ENCODE data around the gene P3H2.
"Not testable (repeated sequence)": the region's sequence is repeated elsewhere in the genome, so short reads cannot be mapped to it uniquely, and the experiment has no call there.

Gene P3H2

DNA sequence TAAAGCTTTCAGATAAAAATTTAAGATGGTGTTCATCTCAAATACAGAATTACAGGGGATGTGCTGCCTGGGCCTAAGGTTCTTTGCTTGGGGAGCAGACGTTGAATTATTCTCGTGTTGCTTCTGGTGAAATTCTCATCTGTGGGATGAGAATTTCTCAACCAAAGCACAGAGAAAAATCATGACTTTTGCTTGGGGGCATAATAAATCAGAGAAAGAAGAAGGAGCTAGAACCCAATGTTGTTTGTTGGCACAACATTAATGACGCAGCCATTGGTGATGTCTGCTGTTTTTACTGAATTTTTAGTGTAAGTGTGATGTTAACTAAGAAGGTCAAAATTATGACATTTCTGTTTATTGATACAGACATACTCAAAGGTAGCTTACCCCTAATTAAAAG lies 35.7 kb downstream of the P3H2 start:
- no peak for DNase-seq

- DNase-seq = no peak
Observed at GRCh38 chr3:190083635-190084034, 37.1 kb downstream of the P3H2 start.

DNA sequence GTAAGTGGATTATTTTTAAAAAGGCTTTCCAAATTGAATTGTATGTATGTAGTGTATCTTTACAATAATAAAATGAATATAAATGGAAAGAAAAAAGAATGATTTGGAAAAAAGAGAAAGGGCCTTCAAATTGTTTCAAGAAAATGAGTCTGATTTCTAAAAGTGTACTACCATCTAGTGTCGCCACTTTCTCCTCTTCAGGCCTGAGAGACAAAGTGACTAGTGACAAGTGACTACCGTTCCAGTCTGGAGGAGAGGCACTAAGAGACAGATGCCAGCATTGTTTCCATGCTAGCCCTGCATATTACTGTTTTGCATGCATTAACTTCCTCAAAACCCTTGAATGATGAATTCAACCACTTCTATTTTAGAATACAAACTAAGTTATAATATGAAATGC lies 39.3 kb downstream of the P3H2 start:
- DNase-seq = no peak

GRCh38 chr3:190079173-190079572 lies 41.5 kb downstream of the P3H2 start:
- DNase-seq = not testable (repeated sequence)

GRCh38 chr3:190077395-190078045 lies 43.2 kb downstream of the P3H2 start:
- DNase-seq = no peak

DNA sequence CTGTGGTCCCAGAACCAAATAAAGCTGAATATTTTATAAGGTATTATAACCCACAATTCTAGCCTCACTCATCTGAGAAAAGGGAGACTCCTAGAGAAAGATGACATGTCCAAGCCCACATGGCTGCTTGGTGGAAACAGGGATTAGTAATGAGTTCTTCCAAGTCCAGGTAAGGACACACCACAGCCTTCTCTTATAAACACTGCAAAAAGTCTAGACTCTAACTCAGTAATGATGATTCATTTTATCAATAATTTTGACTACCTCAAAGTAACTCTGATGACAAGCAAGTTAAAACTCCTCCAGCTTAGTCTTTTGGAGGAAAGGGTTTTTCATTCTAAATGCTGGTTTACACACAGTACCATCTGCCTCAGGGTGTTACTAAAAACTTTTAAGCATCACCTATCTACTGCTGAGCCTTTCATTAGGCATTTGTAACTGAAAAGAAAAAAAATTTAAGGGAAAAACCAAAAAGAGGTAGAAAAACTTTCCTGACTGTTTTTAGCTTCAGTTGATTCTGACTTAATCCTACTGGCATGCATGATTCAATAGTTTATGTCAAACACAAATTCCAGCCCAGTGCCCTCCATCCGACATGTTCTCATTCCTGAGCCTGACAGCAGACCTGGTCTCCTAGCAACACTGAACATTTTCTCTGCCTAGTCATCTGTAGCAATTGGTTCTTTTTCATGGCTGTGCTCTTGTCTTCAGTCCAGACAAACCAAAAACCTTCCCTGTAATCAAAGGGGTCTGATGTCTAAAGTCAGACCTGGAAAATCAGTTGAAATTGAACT lies 43.9 kb downstream of the P3H2 start:
- no peak for DNase-seq

GRCh38 chr3:190076136-190076535 lies 44.6 kb downstream of the P3H2 start:
- DNase-seq = no peak

- no peak for DNase-seq
Observed at GRCh38 chr3:190074817-190075216, 45.9 kb downstream of the P3H2 start.

GRCh38 chr3:190073264-190074008 lies 47.3 kb downstream of the P3H2 start:
- DNase-seq = no peak

DNA sequence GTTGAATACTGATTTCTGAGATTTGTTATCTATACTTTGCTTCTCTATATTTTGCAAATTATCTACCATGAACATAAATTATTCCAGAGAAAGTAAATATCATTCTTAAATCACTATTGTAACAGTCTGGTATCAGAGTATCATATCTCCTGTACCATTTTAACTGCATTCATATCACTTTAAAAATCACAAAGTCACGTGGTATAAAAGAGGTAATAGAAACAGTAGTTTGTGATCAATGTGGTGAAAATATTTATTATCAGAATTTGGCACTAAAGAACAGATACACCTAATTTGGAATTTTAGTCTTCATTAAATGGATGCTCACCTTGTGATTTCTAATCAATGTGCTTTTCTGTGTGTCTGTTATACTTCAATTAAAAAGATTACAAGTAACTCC lies 47.8 kb downstream of the P3H2 start:
- no peak for DNase-seq

DNA sequence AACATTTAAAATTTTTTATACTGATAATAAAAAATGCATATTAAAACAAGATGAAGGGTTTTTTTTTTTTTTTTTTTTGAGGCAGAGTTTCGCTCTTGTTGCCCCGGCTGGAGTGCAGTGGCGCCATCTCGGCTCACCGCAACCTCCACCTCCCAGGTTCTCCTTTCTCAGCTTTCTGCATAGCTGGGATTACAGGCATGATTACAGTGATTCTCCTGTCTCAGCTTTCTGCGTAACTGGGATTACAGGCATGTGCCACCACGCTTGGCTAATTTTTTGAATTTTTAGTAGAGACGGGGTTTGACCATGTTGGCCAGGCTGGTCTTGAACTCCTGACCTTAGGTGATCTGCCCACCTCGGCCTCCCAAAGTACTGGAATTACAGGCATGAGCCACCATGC lies 48.8 kb downstream of the P3H2 start:
- not testable (repeated sequence) for DNase-seq

DNA sequence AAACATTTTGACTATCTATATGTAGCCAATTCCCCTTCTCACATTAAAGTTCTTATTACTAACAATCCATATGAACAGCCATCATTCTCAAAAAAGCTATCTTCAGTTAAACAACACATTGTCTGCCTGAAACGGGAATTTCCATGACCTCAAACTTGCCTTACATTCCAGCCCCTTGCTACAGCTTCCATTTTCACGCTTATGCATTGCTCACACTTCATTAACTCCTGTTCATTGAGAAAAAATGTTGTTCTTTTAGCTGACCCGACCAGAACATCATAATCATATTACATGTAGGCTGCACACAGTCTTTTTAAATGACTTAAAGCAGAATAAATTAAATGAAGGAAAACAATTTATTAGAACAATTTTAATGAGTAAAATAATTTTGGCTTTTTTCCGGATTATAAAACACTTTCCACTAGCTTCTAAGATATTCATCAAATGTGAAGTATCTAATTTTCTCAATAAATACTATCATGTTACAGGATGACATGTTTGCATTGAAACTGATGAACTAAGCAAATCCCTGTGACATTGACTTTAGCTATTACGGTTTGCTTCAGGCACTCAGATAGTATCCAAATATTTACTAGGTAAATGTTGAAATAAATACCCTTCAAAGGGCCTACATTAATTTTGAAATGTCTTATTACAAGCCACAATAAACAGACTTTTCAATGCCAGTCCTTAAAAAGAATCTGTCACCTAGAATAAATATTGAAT lies 49.9 kb downstream of the P3H2 start:
- no peak for DNase-seq

DNA sequence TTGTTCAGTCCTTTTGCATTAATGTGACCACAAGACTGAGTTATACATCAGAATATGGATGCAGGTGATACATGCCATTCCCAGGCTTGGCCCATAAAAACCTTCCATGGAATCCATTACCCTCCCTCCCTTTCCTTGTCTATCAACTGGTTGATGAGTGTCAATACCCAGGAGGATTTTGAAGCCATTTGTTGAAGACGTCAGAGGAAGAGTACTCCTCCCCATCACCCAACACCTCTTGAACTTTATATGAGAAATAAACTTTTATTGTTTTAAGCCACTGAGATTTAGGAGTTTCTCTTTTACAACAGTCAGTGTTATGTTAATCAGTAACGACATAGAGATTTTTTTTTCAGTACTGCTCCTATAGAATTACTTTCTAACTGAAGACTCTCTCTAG lies 55.5 kb downstream of the P3H2 start:
- no peak for DNase-seq

DNA sequence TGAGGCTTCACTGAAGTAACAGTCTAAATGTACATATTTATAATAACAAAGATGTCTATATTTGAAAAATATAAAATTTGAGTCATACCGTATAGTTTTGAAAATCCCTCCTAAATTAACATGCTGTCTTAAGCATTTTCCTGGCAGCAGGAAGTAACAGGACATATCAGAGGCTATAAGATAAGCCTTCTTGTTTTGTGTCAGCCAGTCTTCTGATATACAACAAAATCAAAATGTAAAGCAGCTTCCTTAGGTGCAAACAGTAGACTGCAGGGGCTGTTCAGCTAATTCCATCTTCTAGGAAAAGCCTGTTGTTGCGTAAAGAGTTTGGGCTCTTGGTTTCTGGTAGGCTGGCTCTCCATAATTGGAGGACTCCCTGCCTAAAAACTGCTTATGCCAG lies 56.0 kb downstream of the P3H2 start:
- DNase-seq = no peak

- no peak for DNase-seq
Observed at GRCh38 chr3:190064112-190064511, 56.6 kb downstream of the P3H2 start.

DNA sequence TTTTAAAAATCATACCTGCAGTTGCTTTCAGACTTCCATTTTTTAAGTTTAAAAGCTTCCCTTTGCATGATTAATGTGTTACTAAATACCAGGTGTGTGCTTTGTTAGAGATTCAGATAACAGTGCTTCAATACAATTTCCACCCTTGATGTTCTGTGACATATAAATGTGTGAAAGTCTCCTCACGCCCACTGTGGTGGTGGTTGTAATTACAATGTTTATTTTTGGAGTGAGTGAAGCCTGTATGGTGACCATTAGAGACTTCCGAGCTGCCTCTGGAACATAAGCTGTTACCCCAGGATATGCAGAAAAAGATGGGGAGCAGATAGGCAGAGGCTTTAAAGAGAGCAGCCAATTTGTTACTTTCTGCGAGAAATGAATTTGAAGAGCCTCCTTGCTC lies 57.2 kb downstream of the P3H2 start:
- DNase-seq = no peak

- no peak for DNase-seq
Observed at GRCh38 chr3:190060192-190060775, 60.4 kb downstream of the P3H2 start.

DNA sequence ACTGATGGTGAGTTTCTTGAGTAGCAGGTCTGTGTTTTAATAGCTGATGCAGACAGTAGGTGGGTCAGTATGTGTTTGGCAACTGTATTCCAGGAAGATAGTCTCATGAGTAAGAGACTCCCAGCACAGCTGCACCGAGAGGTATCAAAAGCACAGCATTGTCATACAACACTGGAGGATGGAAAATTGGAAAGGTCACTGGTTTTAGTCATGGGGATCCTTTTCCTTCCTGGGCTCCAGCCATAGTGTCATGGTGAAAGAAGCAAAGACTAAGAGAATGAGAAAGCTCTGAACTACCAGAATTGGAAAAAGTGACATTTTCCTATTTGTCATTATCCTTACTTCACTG lies 61.5 kb downstream of the P3H2 start:
- no peak for DNase-seq

DNA sequence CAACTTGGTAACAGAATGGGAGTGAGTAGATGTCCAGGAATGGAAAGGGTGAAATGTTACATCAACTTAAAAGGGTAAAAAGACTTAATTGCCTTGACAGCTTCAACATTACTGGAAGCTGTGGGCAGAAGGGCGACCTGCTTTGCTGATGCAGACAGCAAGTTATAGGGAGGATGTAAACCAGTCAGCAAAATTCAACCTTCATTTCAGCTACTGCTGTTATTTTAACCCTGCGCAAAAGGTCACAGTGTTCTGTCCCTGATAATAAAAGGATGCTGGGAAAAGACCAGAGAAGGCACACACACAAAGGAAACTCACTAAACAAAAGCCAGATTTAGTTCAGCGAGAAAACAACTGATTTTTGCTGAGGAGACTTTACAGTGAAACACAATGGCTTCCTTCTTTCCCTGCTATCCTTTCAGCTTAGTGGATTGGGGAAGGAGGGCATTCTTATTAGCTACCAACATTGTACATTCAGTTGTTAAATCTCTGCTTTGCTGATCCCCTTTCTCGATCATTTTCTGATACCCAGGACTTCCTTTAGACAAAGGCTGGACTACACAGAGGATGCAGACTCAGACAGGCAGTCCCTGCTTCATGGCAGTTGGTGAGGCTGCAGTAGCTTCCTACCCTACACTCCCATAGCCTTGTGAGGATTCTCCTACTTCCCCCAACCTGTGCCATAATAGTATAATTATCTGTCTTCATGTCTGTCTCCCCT lies 62.0 kb downstream of the P3H2 start:
- DNase-seq = no peak

- no peak for DNase-seq
Observed at GRCh38 chr3:190056742-190057141, 64.0 kb downstream of the P3H2 start.

GRCh38 chr3:190055773-190056172 lies 64.9 kb downstream of the P3H2 start:
- no peak for DNase-seq
